Liver (tissue), 9 donors: Measurements from ENCODE around the gene POU2F2. TPM values are rescaled to one million over a fixed set of nuclear protein-coding genes. Genes with fewer than 3 reads are reported as not detected.

Experiments used
- DNase-seq: peaks from one replicate; pipeline ENCODE4 v3.0.0-alpha.2; 2017; ENCODE audit warnings: low spot score
- H3K27ac ChIP-seq, 2 donors: one replicate each; pipeline ENCODE4 v1.7.0; 2013; ENCODE audit warnings: inconsistent platforms in 2 of 2, low read length in 2 of 2, control low read depth in 1 of 2, low read depth in 1 of 2, mild to moderate bottlenecking in 1 of 2
- H3K27me3 ChIP-seq, 4 donors: one replicate each; pipeline versions ENCODE4 v1.6.1 to v1.7.0; 2013; ENCODE audit warnings: low read length in 3 of 4, inconsistent platforms in 1 of 4, mild to moderate bottlenecking in 1 of 4, moderate library complexity in 1 of 4; ENCODE audit not compliant: control insufficient read depth in 4 of 4, insufficient read depth in 4 of 4
- H3K36me3 ChIP-seq, 4 donors: one replicate each; pipeline versions ENCODE4 v1.6.1 to v1.7.0; 2013; ENCODE audit warnings: low read length in 3 of 4, mild to moderate bottlenecking in 3 of 4, low read depth in 1 of 4, moderate library complexity in 1 of 4; ENCODE audit not compliant: control insufficient read depth in 4 of 4, insufficient read depth in 3 of 4
- H3K4me1 ChIP-seq, 4 donors: one replicate each; pipeline versions ENCODE4 v1.6.1 to v1.7.0; 2013; ENCODE audit warnings: low read length in 3 of 4, mild to moderate bottlenecking in 3 of 4, moderate library complexity in 1 of 4; ENCODE audit not compliant: control insufficient read depth in 4 of 4, insufficient read depth in 4 of 4
- H3K4me3 ChIP-seq, 3 donors: one replicate each; pipeline versions ENCODE4 v1.6.1 to v1.7.0; 2013; ENCODE audit warnings: low read length in 3 of 3, control low read depth in 1 of 3, low read depth in 1 of 3, mild to moderate bottlenecking in 1 of 3
- H3K9ac ChIP-seq, 2 donors: one replicate each; pipeline ENCODE4 v1.7.0; 2013; ENCODE audit warnings: low read length in 2 of 2, mild to moderate bottlenecking in 2 of 2, moderate library complexity in 2 of 2, control low read depth in 1 of 2, low read depth in 1 of 2
- H3K9me3 ChIP-seq, 4 donors: one replicate each; pipeline versions ENCODE4 v1.6.1 to v1.7.0; 2013; ENCODE audit warnings: low read length in 3 of 4; ENCODE audit not compliant: control insufficient read depth in 4 of 4
- FOXA1 ChIP-seq: IDR thresholded peaks from 2 replicates; pipeline ENCODE4 v1.6.1; 2016; ENCODE audit warnings: antibody characterized with exemption
- FOXA2 ChIP-seq: IDR thresholded peaks from 2 replicates; pipeline ENCODE4 v1.6.1; 2016; ENCODE audit warnings: antibody characterized with exemption
- HNF4A ChIP-seq, 2 donors: conservative IDR thresholded peaks; 2 replicates each; pipeline ENCODE4 v1.6.1; 2016; ENCODE audit warnings: antibody characterized with exemption in 2 of 2, mild to moderate bottlenecking in 2 of 2
- HNF4G ChIP-seq: IDR thresholded peaks from 2 replicates; pipeline ENCODE4 v1.6.1; 2016; ENCODE audit warnings: antibody characterized with exemption
- JUND ChIP-seq, 2 donors: IDR thresholded peaks; 2 replicates each; pipeline ENCODE4 v1.6.1; 2016; ENCODE audit warnings: antibody characterized with exemption in 2 of 2
- NR2F2 ChIP-seq: IDR thresholded peaks from 2 replicates; pipeline ENCODE4 v1.6.1; 2016; ENCODE audit warnings: antibody characterized with exemption
- RXRA ChIP-seq, 2 donors: IDR thresholded peaks; 2 replicates each; pipeline ENCODE4 v1.6.1; 2017 to 2018; ENCODE audit warnings: antibody characterized with exemption in 2 of 2, mild to moderate bottlenecking in 1 of 2
- YY1 ChIP-seq: IDR thresholded peaks from 2 replicates; pipeline ENCODE4 v1.6.1; 2016; ENCODE audit warnings: antibody characterized with exemption, mild to moderate bottlenecking
- WGBS: extraction: QIAGEN DNeasy Blood & Tissue Kit; methylation state at CpG from one replicate; pipeline ENCODE4 v1.1.7; 2013; 5-methylcytosine and 5-hydroxymethylcytosine counted together
- polyA plus RNA-seq, 2 donors: library from polyadenylated mRNA; stranded (reverse) in 1 of 2; unstranded in 1 of 2; fragments of 200-250 nt in 1 of 2; fragments of >200 nt in 1 of 2; fragmentation: Nextera tagmentation in 1 of 2; extraction: Ambion mirVana in 1 of 2; gene quantifications; one replicate each; pipeline versions ENCODE4 v1.2.1 to v1.2.3, GENCODE V29; 2013 to 2015
- total RNA-seq, 2 donors: library from RNA; depleted of rRNA; stranded (reverse); fragments of >200 nt; gene quantifications; one replicate each; pipeline ENCODE4 v1.2.3, GENCODE V29; 2014
- TF ChIP-seq, protein P1 (sequence below): IDR thresholded peaks from 2 replicates; pipeline ENCODE4 v1.6.1; 2016; ENCODE audit warnings: antibody characterized with exemption
- TF ChIP-seq, protein P2 (sequence below): IDR thresholded peaks from 2 replicates; pipeline ENCODE4 v1.6.1; 2016; ENCODE audit warnings: antibody characterized with exemption
- TF ChIP-seq, protein P3 (sequence below): fragments of 150-350 bp; IDR thresholded peaks from 2 replicates; pipeline ENCODE4 v1.5.1; 2017; ENCODE audit warnings: improper control_type of control experiment, low read depth, low read length; ENCODE audit not compliant: missing input control
- donor health status: healthy.
- donor health status: healthy.
- donor health status: healthy.
- donor health status: healthy.
- donor health status: healthy.

The POU2F2 gene
- total and polyA plus RNA-seq, 4 donors, result 0.75 to 1.2 (median 0.97) TPM

DNA sequence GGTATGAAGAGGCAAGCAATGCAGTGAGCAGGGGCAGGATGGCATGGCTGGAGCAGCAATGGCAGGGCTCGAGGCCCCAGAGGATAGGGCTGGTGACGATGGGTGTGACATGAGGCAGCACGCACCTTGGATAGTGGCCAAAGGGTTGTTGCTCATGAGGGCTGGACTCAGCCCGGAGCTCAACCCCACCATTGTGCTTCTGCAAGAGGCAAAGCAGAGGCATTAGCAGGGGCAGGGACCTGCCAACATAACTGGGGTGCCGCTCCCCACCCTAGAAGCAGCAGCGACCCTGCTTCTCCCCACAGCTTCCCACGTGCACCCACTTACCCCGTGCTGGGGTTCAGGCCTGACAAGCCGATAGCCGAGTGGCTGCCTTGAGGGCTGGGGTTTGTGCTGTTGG is 40.5 kb downstream of the POU2F2 start:
- H3K27ac ChIP-seq, result no peak overlapping the region

DNA sequence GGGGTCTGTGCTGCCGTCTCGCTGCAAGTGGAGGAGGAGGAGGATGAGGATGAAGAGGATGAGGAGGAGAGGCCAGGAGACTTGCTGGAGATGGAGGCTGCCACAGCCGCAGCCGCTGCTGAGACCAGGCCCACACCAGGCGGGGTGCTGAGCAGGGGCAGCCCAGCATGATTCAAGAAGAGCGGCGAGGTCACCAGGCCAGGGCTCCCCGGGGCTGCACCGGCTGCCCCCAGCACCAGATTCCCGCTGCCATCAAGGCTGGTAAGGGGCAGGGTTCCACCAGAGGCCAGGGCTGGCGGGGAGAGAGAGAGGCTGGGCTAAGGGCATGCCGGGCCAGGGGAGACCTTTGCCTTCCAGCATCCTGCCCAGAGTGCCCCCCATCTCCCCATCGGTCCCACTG is 40.9 kb downstream of the POU2F2 start:
- H3K4me1 ChIP-seq, result no peaks in the 10 kb centered on the region
- no peaks in the 10 kb centered on the region for H3K9me3 ChIP-seq
- no peaks in the 10 kb centered on the region for H3K36me3 ChIP-seq
- TF ChIP-seq JUND (IDR thresholded peaks at IDR 0.05) (no peak), YY1 (no peak), NR2F2 (no peak)
- TF ChIP-seq, protein P1, sequence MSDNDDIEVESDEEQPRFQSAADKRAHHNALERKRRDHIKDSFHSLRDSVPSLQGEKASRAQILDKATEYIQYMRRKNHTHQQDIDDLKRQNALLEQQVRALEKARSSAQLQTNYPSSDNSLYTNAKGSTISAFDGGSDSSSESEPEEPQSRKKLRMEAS, result no peak
- H3K27me3 ChIP-seq, result no peaks in the 10 kb centered on the region
- DNase-seq, result no peak
- WGBS, result 90% methylated on average over 13 of the region's 13 CpGs
- H3K4me3 ChIP-seq, result no peak overlapping the region
- no peak overlapping the region for H3K27ac ChIP-seq
- H3K9ac ChIP-seq, result no peak overlapping the region

More for the DNA sequence above, 40.5 kb downstream of the POU2F2 start:
- TF ChIP-seq FOXA1 (no peak), RXRA (IDR thresholded peaks at IDR 0.05) (no peak), HNF4G (no peak)
- TF ChIP-seq, protein P2, sequence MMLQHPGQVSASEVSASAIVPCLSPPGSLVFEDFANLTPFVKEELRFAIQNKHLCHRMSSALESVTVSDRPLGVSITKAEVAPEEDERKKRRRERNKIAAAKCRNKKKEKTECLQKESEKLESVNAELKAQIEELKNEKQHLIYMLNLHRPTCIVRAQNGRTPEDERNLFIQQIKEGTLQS, result no peak
- Histone ChIP-seq H3K9ac (no peak overlapping the region), H3K4me1 (no peaks in the 10 kb centered on the region), H3K27me3 (no peaks in the 10 kb centered on the region), H3K36me3 (no peaks in the 10 kb centered on the region), H3K4me3 (no peak overlapping the region), H3K9me3 (no peaks in the 10 kb centered on the region)
- DNase-seq, result no peak
- WGBS, result 59% methylated on average over 10 of the region's 10 CpGs

DNA sequence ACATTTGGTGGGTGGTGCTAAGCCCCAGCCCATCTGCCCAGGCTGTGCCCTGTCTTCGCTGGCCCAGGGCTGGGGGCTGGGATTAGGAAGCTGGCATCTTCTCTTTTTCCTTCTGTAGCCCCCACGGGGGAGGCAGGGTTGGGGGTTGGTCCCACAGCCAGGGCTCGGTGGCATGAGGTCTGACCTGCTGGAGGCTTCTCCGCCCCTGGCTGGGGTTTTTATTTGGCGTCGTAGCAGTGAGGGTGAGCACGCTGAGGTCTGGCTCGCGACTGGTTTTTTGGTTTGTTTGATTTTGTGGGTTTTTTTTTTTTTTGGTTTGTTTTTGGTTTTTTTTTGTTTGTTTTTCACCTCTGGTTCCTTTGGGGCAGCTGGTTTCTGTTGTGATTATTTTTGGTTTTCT is 41.6 kb downstream of the POU2F2 start:
- no peaks in the 10 kb centered on the region for H3K27me3 ChIP-seq
- DNase-seq, result no peak
- H3K9ac ChIP-seq, result no peak overlapping the region
- H3K4me1 ChIP-seq, result no peaks in the 10 kb centered on the region
- no peak overlapping the region for H3K4me3 ChIP-seq
- no peak overlapping the region for H3K27ac ChIP-seq
- no peaks in the 10 kb centered on the region for H3K9me3 ChIP-seq
- TF ChIP-seq, protein P2, result no peak
- TF ChIP-seq, protein P3, sequence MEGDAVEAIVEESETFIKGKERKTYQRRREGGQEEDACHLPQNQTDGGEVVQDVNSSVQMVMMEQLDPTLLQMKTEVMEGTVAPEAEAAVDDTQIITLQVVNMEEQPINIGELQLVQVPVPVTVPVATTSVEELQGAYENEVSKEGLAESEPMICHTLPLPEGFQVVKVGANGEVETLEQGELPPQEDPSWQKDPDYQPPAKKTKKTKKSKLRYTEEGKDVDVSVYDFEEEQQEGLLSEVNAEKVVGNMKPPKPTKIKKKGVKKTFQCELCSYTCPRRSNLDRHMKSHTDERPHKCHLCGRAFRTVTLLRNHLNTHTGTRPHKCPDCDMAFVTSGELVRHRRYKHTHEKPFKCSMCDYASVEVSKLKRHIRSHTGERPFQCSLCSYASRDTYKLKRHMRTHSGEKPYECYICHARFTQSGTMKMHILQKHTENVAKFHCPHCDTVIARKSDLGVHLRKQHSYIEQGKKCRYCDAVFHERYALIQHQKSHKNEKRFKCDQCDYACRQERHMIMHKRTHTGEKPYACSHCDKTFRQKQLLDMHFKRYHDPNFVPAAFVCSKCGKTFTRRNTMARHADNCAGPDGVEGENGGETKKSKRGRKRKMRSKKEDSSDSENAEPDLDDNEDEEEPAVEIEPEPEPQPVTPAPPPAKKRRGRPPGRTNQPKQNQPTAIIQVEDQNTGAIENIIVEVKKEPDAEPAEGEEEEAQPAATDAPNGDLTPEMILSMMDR, result no peak
- TF ChIP-seq NR2F2, result no peak
- no peaks in the 10 kb centered on the region for H3K36me3 ChIP-seq
- WGBS, result 53% methylated on average over 9 of the region's 9 CpGs

DNA sequence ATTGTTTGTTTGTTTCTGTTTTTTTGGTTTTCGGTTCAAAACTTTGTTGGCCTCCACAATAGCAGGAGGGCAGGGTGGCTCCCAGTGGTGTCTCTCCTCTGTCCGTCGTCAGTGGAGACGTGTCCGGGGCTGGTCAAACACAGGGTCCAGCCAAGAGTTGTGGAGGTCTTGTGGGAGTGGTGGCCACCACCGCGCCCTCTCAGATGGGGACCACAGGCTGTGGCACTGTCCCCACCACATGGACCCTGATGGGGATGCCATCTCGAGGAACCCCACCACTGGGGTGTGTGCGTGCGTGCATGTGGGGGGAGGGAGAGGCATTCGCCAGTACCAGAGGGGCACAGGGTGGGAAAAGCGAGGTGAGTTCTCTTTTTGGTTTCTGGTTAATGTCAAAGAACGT is 42.5 kb downstream of the POU2F2 start:
- Histone ChIP-seq H3K36me3 (no peaks in the 10 kb centered on the region), H3K27ac (no peak overlapping the region), H3K27me3 (no peaks in the 10 kb centered on the region), H3K4me3 (no peak overlapping the region), H3K4me1 (no peaks in the 10 kb centered on the region), H3K9me3 (no peaks in the 10 kb centered on the region), H3K9ac (no peak overlapping the region)
- TF ChIP-seq YY1 (no peak), HNF4A (conservative IDR thresholded peaks at IDR 0.05) (no peak), FOXA1 (no peak), FOXA2 (no peak), RXRA (IDR thresholded peaks at IDR 0.05) (no peak)
- WGBS, result 88% methylated on average over 13 of the region's 13 CpGs
- no peak for DNase-seq
